Testis (tissue), 2 donors: Measurements from ENCODE around the gene BSN.

ENCODE experiments used
- POLR2A ChIP-seq: fragments of 450-650 bp; IDR thresholded peaks from one replicate; pipeline ENCODE4 v1.6.1; 2017; ENCODE audit warnings: antibody characterized with exemption, mild to moderate bottlenecking, moderate library complexity
- TF ChIP-seq, protein P1 (sequence below), 3 experiments: fragments of 450-650 bp in 2 of 3; fragments of 200-600 bp in 1 of 3; sonication (generic) in 1 of 3; IDR thresholded peaks; one replicate each; pipeline ENCODE4 v1.5.1; 2016 to 2019; ENCODE audit warnings: antibody characterized with exemption in 3 of 3, mild to moderate bottlenecking in 2 of 3, moderate library complexity in 1 of 3

DNA sequence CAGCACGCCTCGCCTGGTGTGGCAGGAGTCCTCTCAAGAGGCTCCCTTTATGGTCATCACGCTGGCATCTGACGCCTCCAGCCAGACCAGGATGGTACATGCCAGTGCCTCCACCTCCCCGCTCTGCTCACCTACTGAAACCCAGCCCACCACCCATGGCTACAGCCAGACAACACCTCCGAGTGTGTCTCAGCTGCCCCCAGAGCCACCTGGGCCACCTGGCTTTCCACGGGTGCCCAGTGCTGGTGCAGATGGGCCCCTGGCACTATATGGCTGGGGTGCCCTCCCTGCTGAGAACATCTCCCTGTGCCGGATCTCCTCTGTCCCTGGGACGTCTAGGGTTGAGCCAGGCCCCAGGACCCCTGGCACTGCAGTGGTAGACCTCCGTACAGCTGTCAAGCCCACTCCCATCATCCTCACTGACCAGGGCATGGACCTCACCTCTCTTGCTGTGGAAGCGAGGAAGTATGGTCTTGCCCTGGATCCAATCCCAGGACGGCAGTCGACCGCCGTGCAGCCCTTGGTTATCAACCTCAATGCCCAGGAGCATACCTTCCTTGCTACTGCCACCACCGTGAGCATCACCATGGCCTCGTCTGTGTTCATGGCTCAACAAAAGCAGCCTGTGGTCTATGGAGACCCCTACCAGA is 100.0 kb downstream of the BSN start:
- TF ChIP-seq, protein P1, sequence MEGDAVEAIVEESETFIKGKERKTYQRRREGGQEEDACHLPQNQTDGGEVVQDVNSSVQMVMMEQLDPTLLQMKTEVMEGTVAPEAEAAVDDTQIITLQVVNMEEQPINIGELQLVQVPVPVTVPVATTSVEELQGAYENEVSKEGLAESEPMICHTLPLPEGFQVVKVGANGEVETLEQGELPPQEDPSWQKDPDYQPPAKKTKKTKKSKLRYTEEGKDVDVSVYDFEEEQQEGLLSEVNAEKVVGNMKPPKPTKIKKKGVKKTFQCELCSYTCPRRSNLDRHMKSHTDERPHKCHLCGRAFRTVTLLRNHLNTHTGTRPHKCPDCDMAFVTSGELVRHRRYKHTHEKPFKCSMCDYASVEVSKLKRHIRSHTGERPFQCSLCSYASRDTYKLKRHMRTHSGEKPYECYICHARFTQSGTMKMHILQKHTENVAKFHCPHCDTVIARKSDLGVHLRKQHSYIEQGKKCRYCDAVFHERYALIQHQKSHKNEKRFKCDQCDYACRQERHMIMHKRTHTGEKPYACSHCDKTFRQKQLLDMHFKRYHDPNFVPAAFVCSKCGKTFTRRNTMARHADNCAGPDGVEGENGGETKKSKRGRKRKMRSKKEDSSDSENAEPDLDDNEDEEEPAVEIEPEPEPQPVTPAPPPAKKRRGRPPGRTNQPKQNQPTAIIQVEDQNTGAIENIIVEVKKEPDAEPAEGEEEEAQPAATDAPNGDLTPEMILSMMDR (IDR thresholded peaks at IDR 0.05): no peak
- no peak for TF ChIP-seq POLR2A
